Right atrium auricular region (tissue), 2 donors: ENCODE measurements around the gene LRRC52. TPM values are rescaled to one million over a fixed set of nuclear protein-coding genes. Genes with fewer than 3 reads are reported as not detected.

Experiments
- DNase-seq: peaks from one replicate; pipeline ENCODE4 v3.0.0-alpha.2; 2019; ENCODE audit warnings: low spot score
- H3K27ac ChIP-seq, 2 donors: fragments of 200-600 bp; sonication (generic); 1 replicate in 1 of 2; 2 replicates in 1 of 2; pipeline ENCODE4 v1.5.1; 2016 to 2019
- H3K27me3 ChIP-seq, 2 donors: fragments of 200-600 bp; sonication (generic); one replicate each; pipeline versions ENCODE4 v1.5.1 to v1.6.0; 2017 to 2019
- H3K36me3 ChIP-seq: fragments of 200-600 bp; sonication (generic); one replicate; pipeline ENCODE4 v1.5.1; 2016
- H3K4me1 ChIP-seq, 2 donors: fragments of 200-600 bp; sonication (generic); one replicate each; pipeline versions ENCODE4 v1.5.1 to v1.6.0; 2017 to 2019
- H3K4me3 ChIP-seq, 2 donors: fragments of 200-600 bp; sonication (generic); 1 replicate in 1 of 2; 2 replicates in 1 of 2; pipeline ENCODE4 v1.5.1; 2017 to 2019; ENCODE audit warnings: mild to moderate bottlenecking in 1 of 2, moderate library complexity in 1 of 2
- H3K9me3 ChIP-seq, 2 donors: fragments of 200-600 bp; sonication (generic); one replicate each; pipeline ENCODE4 v1.5.1; 2019
- total RNA-seq, 2 donors: library from RNA; depleted of rRNA; stranded (reverse); fragments of >200 nt; gene quantifications; one replicate each; pipeline ENCODE4 v1.1.0, GENCODE V29; 2016
- TF ChIP-seq, protein P1 (sequence below), 2 donors: fragments of 200-600 bp; sonication (generic); IDR thresholded peaks; one replicate each; pipeline ENCODE4 v1.5.1; 2019; ENCODE audit warnings: antibody characterized with exemption in 2 of 2

The LRRC52 gene
- total RNA-seq, 2 donors from 2014 or later: not detected

DNA sequence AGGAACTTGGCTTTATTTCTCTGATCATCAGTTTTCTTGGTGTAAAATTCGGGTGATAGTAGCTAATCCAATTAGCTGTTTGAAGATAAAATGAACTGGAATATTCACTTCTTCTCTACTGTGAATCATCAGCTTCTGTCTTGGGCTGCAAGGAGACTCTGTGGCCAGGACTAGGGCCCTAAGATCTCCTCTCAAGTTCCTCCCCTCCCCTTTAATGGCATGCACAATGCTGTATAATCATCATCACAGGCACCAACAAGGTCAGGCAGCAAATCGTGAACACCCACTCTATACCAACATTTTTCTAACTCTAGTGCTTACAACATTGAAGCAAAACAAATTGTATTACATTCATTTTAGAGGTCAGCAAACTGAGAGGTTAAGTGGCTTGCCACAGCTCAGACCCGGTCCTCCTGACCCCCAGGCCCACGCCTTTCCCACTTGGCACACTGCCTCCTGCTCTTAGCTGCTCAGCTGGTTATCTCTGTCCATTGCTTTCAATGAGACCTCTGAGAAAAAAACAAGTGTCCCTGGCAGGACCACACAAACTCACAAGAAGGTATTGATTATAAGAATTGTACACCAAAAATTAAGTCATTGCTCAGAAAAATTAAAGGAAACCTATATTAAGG lies 31.8 kb downstream of the LRRC52 start:
- Histone ChIP-seq H3K9me3 (no peaks in the 10 kb centered on the region), H3K27me3 (no peaks in the 10 kb centered on the region), H3K4me3 (no peak overlapping the region), H3K4me1 (no peaks in the 10 kb centered on the region), H3K27ac (no peak overlapping the region), H3K36me3 (no peaks in the 10 kb centered on the region)
- TF ChIP-seq, protein P1, sequence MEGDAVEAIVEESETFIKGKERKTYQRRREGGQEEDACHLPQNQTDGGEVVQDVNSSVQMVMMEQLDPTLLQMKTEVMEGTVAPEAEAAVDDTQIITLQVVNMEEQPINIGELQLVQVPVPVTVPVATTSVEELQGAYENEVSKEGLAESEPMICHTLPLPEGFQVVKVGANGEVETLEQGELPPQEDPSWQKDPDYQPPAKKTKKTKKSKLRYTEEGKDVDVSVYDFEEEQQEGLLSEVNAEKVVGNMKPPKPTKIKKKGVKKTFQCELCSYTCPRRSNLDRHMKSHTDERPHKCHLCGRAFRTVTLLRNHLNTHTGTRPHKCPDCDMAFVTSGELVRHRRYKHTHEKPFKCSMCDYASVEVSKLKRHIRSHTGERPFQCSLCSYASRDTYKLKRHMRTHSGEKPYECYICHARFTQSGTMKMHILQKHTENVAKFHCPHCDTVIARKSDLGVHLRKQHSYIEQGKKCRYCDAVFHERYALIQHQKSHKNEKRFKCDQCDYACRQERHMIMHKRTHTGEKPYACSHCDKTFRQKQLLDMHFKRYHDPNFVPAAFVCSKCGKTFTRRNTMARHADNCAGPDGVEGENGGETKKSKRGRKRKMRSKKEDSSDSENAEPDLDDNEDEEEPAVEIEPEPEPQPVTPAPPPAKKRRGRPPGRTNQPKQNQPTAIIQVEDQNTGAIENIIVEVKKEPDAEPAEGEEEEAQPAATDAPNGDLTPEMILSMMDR (IDR thresholded peaks at IDR 0.05): no peak
- DNase-seq: no peak

DNA sequence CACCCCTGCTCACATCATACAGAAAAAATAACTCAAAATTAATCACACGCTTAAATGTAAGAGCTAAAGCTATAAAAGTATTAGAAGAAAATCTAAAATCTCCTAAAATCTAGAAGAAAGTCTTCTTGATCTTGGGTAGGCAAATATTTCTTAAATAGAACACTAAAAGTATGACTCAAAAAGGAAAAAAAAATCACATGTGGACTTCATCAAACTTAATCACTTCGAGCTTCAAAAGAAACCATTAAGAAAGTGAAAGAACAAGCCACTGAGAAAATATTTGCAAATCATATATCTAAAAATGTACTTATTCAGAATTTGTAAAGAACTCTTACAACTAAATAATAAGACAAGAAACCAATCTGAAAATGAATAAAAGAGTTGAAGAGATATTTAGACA lies 32.7 kb downstream of the LRRC52 start:
- TF ChIP-seq, protein P1 (IDR thresholded peaks at IDR 0.05): no peak
- no peak overlapping the region for H3K4me3 ChIP-seq

DNA sequence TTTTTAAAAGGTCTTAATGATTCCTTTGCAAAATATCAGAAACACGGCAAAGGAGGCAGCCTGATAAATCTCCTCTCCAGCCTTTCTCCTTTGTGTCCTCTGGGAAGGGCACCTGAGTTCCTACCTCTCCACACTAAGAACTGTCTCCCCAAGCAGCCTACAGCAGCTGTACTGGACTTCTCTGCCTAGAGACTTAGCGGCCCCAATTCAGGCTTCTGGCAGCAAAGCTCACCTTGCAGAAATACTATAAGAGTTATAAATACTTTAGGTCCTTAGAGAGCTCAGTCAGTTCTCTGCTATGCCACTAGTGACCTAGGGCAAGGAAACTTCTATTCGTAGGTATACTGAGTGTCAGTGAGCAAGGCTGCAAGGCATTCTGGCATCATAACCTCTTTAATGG lies 33.9 kb downstream of the LRRC52 start:
- Histone ChIP-seq H3K4me3 (no peak overlapping the region), H3K9me3 (no peaks in the 10 kb centered on the region), H3K4me1 (no peaks in the 10 kb centered on the region), H3K36me3 (no peaks in the 10 kb centered on the region), H3K27me3 (no peaks in the 10 kb centered on the region), H3K27ac (no peak overlapping the region)
- no peak for DNase-seq
- TF ChIP-seq, protein P1 (IDR thresholded peaks at IDR 0.05): no peak

More for the DNA sequence above, 32.7 kb downstream of the LRRC52 start:
- Histone ChIP-seq H3K27ac (no peak overlapping the region), H3K4me1 (no peaks in the 10 kb centered on the region), H3K36me3 (no peaks in the 10 kb centered on the region), H3K9me3 (no peaks in the 10 kb centered on the region), H3K27me3 (no peaks in the 10 kb centered on the region)
- DNase-seq: no peak

DNA sequence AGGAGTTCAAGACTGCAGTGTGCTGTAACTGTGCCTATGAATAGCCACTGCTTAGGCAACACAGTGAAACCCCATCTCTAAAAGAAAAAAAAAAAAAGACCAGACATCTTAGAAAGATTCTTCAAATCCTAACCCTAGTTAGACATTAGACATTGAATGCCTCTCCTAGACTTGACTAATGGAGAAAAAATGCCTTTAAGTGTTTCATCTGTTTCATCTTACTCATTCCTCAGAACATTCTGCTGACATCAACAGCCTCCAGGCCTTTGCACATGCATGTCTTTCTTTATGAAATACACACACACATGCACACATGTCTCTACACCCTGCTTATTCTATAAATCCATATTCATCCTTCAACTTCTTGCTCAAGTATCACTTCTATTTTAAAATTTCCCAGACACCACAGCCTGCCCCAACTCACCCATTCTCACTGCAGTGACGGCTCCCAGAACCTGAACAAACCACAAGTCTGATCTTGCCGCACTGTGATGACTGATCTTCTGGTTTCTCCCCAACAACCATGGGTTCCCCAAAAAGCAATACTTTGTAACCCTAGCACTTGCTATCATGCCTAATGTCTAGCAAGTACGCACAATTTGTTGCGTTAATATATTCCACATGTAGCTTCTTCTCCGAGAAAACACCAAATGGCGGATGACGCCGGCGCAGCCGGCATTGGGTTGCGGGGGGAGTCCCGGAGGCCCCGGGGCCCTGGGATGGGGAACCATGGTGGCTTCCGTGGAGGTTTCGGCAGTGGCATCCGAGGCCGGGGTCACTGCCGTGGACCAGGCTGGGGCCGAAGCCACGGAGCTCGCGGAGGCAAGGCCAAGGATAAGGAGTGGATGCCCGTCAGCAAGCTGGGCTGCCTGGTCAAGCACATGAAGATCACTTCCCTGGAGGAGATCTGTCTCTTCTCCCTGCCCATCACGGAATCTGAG lies 37.4 kb downstream of the LRRC52 start:
- H3K36me3 ChIP-seq: no peaks in the 10 kb centered on the region
- TF ChIP-seq, protein P1 (IDR thresholded peaks at IDR 0.05): no peak
- H3K4me3 ChIP-seq: no peak overlapping the region
- no peaks in the 10 kb centered on the region for H3K9me3 ChIP-seq
- DNase-seq: no peak
- H3K27me3 ChIP-seq: no peaks in the 10 kb centered on the region
- no peak overlapping the region for H3K27ac ChIP-seq
- no peaks in the 10 kb centered on the region for H3K4me1 ChIP-seq

DNA sequence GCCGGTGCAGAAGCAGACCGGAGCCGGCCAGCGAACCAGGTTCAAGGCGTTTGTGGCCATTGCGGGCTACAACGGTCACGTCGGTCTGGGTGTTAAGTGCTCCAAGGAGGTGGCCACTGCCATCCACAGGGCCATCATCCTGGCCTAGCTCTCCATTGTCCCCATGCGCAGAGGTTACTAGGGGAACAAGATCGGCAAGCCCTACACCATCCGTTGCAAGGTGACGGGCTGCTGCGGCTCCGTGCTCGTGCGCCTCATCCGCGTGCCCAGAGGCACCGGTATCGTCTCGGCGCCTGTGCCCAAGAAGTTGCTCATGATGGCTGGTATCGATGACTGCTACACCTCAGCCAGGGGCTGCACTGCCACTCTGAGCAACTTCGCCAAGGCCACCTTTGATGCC lies 38.1 kb downstream of the LRRC52 start:
- DNase-seq: no peak
- Histone ChIP-seq H3K27me3 (no peaks in the 10 kb centered on the region), H3K36me3 (no peaks in the 10 kb centered on the region), H3K4me3 (no peak overlapping the region), H3K9me3 (no peaks in the 10 kb centered on the region), H3K27ac (no peak overlapping the region), H3K4me1 (no peaks in the 10 kb centered on the region)
- TF ChIP-seq, protein P1 (IDR thresholded peaks at IDR 0.05): no peak
